Endothelial cell of umbilical vein (primary cell): ENCODE results near the gene EVI5. TPM values are rescaled to one million over a fixed set of nuclear protein-coding genes. Genes with fewer than 3 reads are reported as not detected.
A peak's percentile ranks its signal among the peaks of the same experiment; 100 is the strongest.

Experiments
- BruUV-seq: library from RNA; stranded (reverse); fragments of 400-500 nt; replicated peaks from 2 replicates; lab custom pipeline; 2021; lab: Mats Ljungman, UMichigan
- CTCF ChIA-PET: fragments of 300-600, 350-600 bp; sonication (Branson Sonifier 250); formaldehyde crosslinking; loops from one replicate; lab custom pipeline; 2021; ENCODE audit warnings: antibody characterized with exemption, inconsistent platforms; lab: Charles Lee
- POLR2A ChIA-PET: fragments of 300-600, 350-600 bp; sonication (Branson Sonifier 250); formaldehyde crosslinking; loops from one replicate; lab custom pipeline; 2021; ENCODE audit warnings: antibody characterized with exemption, inconsistent platforms; lab: Charles Lee
- DNase-seq: peaks from one replicate; pipeline ENCODE4 v3.0.0-alpha.2; 2011; ENCODE audit warnings: low read depth, low spot score
- FAIRE-seq: peaks from 2 replicates; lab custom pipeline; 2011; peaks lifted over from hg19 to GRCh38; lab: Jason Lieb, UNC
- H2AFZ ChIP-seq: 2 replicates; pipeline ENCODE4 v1.6.0; 2012; ENCODE audit warnings: low read depth, low read length, control low read depth, inconsistent platforms
- H3K27ac ChIP-seq: 2 replicates; pipeline ENCODE4 v1.5.1; 2011; ENCODE audit warnings: low read depth, mild to moderate bottlenecking, control low read depth, low read length, moderate library complexity; ENCODE audit not compliant: insufficient read depth
- H3K27me3 ChIP-seq, 2 experiments: 2 replicates each; pipeline versions ENCODE4 v1.6.0 to v1.6.1; 2011; ENCODE audit warnings: low read length in 2 of 2, mixed read lengths in 1 of 2; ENCODE audit not compliant: control insufficient read depth in 2 of 2, insufficient read depth in 2 of 2
- H3K36me3 ChIP-seq, 2 experiments: 2 replicates in 1 of 2; 3 replicates in 1 of 2; pipeline ENCODE4 v1.5.1; 2011; ENCODE audit warnings: low read length in 2 of 2, mild to moderate bottlenecking in 1 of 2, moderate library complexity in 1 of 2; ENCODE audit not compliant: control insufficient read depth in 2 of 2, insufficient read depth in 2 of 2; ENCODE audit errors: extremely low read depth in 1 of 2
- H3K4me1 ChIP-seq: 3 replicates; pipeline ENCODE4 v1.5.1; 2011; ENCODE audit warnings: mild to moderate bottlenecking, low read length; ENCODE audit not compliant: control insufficient read depth, insufficient read depth; ENCODE audit errors: extremely low read depth
- H3K4me2 ChIP-seq: 2 replicates; pipeline ENCODE4 v1.6.1; 2011; ENCODE audit warnings: low read length, control low read depth, mixed read lengths; ENCODE audit not compliant: insufficient read depth
- H3K4me3 ChIP-seq, 3 experiments: fragments of 200-600 bp in 1 of 3; sonication (generic), shearing (Covaris generic) in 1 of 3; replicated peaks in 1 of 3; 2 replicates each; pipeline ENCODE4 v1.5.1; 2011 to 2016; ENCODE audit warnings: control low read depth in 3 of 3, low read length in 3 of 3, mild to moderate bottlenecking in 2 of 3, inconsistent platforms in 1 of 3, low read depth in 1 of 3, moderate library complexity in 1 of 3; ENCODE audit not compliant: insufficient read depth in 1 of 3
- H3K79me2 ChIP-seq: 2 replicates; pipeline ENCODE4 v1.6.0; 2012; ENCODE audit warnings: low read length, inconsistent platforms; ENCODE audit not compliant: control insufficient read depth, insufficient read depth
- H3K9ac ChIP-seq: replicated peaks from 2 replicates; pipeline ENCODE3; 2011; ENCODE audit warnings: low read length, control low read depth; ENCODE audit not compliant: insufficient read depth; ENCODE audit errors: extremely low read depth
- H3K9me1 ChIP-seq: replicated peaks from 3 replicates; pipeline ENCODE4 v1.6.0; 2011; ENCODE audit warnings: mild to moderate bottlenecking, low read length; ENCODE audit not compliant: control insufficient read depth, insufficient read depth; ENCODE audit errors: extremely low read depth
- H3K9me3 ChIP-seq: replicated peaks from 2 replicates; pipeline ENCODE4 v1.5.1; 2012; ENCODE audit warnings: low read length, inconsistent platforms; ENCODE audit not compliant: control insufficient read depth, insufficient read depth
- H4K20me1 ChIP-seq: replicated peaks from 2 replicates; pipeline ENCODE3; 2011; ENCODE audit warnings: mild to moderate bottlenecking, low read length; ENCODE audit not compliant: control insufficient read depth, insufficient read depth; ENCODE audit errors: extremely low read depth
- CTCF ChIP-seq, 2 donors: IDR thresholded peaks; 1 replicate in 1 of 2; 2 replicates in 1 of 2; pipeline ENCODE4 v1.5.1; 2011; ENCODE audit warnings: low read length in 2 of 2, mild to moderate bottlenecking in 2 of 2, moderate library complexity in 2 of 2, control low read depth in 1 of 2, inconsistent platforms in 1 of 2, low read depth in 1 of 2; ENCODE audit not compliant: insufficient read depth in 1 of 2; ENCODE audit errors: extremely low read depth in 1 of 2
- EZH2 ChIP-seq: IDR thresholded peaks from 2 replicates; pipeline ENCODE4 v1.6.1; 2012; ENCODE audit warnings: borderline replicate concordance, low read depth, mild to moderate bottlenecking, moderate library complexity, low read length, inconsistent platforms; ENCODE audit not compliant: severe bottlenecking
- FOS ChIP-seq: IDR thresholded peaks from 2 replicates; pipeline ENCODE4 v1.6.1; 2011; ENCODE audit warnings: mild to moderate bottlenecking, low read length, moderate library complexity, borderline replicate concordance; ENCODE audit not compliant: insufficient read depth
- GATA2 ChIP-seq: IDR thresholded peaks from 2 replicates; pipeline ENCODE4 v1.7.0; 2011; ENCODE audit warnings: low read depth, mild to moderate bottlenecking, moderate library complexity, mixed read lengths, low read length; ENCODE audit not compliant: insufficient read length, insufficient read depth
- JUN ChIP-seq: IDR thresholded peaks from 2 replicates; pipeline ENCODE4 v1.6.1; 2011; ENCODE audit warnings: borderline replicate concordance, low read depth; ENCODE audit not compliant: insufficient read length, insufficient read depth
- MAX ChIP-seq: IDR thresholded peaks from 2 replicates; pipeline ENCODE4 v1.6.1; 2011; ENCODE audit not compliant: insufficient read depth, insufficient read length
- MYC ChIP-seq: IDR thresholded peaks from one replicate; pipeline ENCODE4 v1.6.1; 2011; ENCODE audit warnings: mild to moderate bottlenecking, low read depth, low read length
- POLR2A ChIP-seq: IDR thresholded peaks from 2 replicates; pipeline ENCODE4 v1.6.1; 2012; ENCODE audit warnings: low read depth, mild to moderate bottlenecking, control low read depth, low read length
- POLR2AphosphoS5 ChIP-seq: IDR thresholded peaks from 2 replicates; pipeline ENCODE4 v1.6.1; 2012; ENCODE audit warnings: low read depth, mild to moderate bottlenecking, control low read depth, low read length, moderate library complexity; ENCODE audit not compliant: insufficient read depth
- dilution Hi-C: fragments of 300-500 bp; cut with MboI; formaldehyde crosslinking; loops from one replicate; pipeline ENCODE4 v1.15.0; 2019; ENCODE audit warnings: low sequenced_read_pairs; ENCODE audit not compliant: extremely low pct_ligation_motif_present
- intact Hi-C: fragments of 100-400 bp; cut with micrococcal nuclease; formaldehyde crosslinking; loops from one replicate; pipeline ENCODE4 v1.10.0; 2022
- polyA plus RNA-seq, 4 experiments: library from polyadenylated mRNA; depleted of rRNA in 3 of 4; stranded (reverse) in 3 of 4; unstranded in 1 of 4; fragments of >200 nt; gene quantifications; 2 replicates each; pipeline versions ENCODE4 v1.2.1 to v1.2.3, GENCODE V29; 2011 to 2012; ENCODE audit warnings: missing spikeins in 1 of 4
- total RNA-seq: library from RNA; stranded (reverse); gene quantifications from 2 replicates; pipeline ENCODE4 v1.2.3, GENCODE V29; 2021

The EVI5 gene
- total and polyA plus RNA-seq, 2 donors (not counting 3 experiments of a cell fraction or from before 2014, with no cell fraction given): 5.0 to 26.2 TPM

GRCh38 chr1:92657701-92658100, 127.2 kb downstream of the EVI5 start:
- H3K9me3 ChIP-seq: no peaks in the 10 kb centered on the region
- no peak overlapping the region for H3K4me3 ChIP-seq
- no peak overlapping the region for H3K4me2 ChIP-seq
- H3K4me1 ChIP-seq: no peaks in the 10 kb centered on the region
- ChIA-PET CTCF (no interaction called here), POLR2A (no interaction called here)
- DNase-seq (no peak), FAIRE-seq (no peak)
- no peak overlapping the region for H2AFZ ChIP-seq
- no peaks in the 10 kb centered on the region for H3K9me1 ChIP-seq
- H3K36me3 ChIP-seq: no peaks in the 10 kb centered on the region
- H3K27me3 ChIP-seq: no peaks in the 10 kb centered on the region
- H3K9ac ChIP-seq: no peak overlapping the region
- TF ChIP-seq FOS (no peak), GATA2 (no peak), MAX (no peak)
- no peaks in the 10 kb centered on the region for H4K20me1 ChIP-seq
- H3K79me2 ChIP-seq: no peaks in the 10 kb centered on the region
- no peak overlapping the region for H3K27ac ChIP-seq
- dilution Hi-C loops (no loop called here), intact Hi-C loops (no loop called here)
- BruUV-seq: no TSS peak

GRCh38 chr1:92655197-92655801, 129.6 kb downstream of the EVI5 start:
- Histone ChIP-seq H2AFZ (no peak overlapping the region), H3K4me3 (no peak overlapping the region), H3K27me3 (no peaks in the 10 kb centered on the region), H3K36me3 (no peaks in the 10 kb centered on the region), H3K9me1 (no peaks in the 10 kb centered on the region), H4K20me1 (no peaks in the 10 kb centered on the region), H3K79me2 (no peaks in the 10 kb centered on the region), H3K9ac (no peak overlapping the region), H3K9me3 (no peaks in the 10 kb centered on the region), H3K4me1 (no peaks in the 10 kb centered on the region), H3K4me2 (no peak overlapping the region), H3K27ac (no peak overlapping the region)
- intact Hi-C loops: no loop called here
- CTCF ChIA-PET: interaction anchor here (0.7 kb wide), 1 partner anchor 163 kb away, joined by 3 read pairs; no protein-coding TSS in a partner anchor
- TF ChIP-seq MAX (no peak), CTCF (IDR thresholded peaks at IDR 0.05; ENCODE audit: extremely low read depth in 1 of 2, insufficient read depth in 1 of 2, low read depth in 1 of 2, low read length in 2 of 2) (no peak), GATA2 (no peak), JUN (no peak), MYC (no peak), POLR2A (no peak), FOS (no peak), POLR2AphosphoS5 (no peak), EZH2 (no peak)
- peak; percentile 9 for DNase-seq
- no TSS peak for BruUV-seq
- dilution Hi-C loops: no loop called here
- POLR2A ChIA-PET: no interaction called here
- no peak for FAIRE-seq
